Activated CD8-positive, alpha-beta T cell treated with anti-CD3 and anti-CD28 coated beads for 36 hours (primary cell): ENCODE results near the gene CSF1. TPM values are rescaled to one million over a fixed set of nuclear protein-coding genes. Genes with fewer than 3 reads are reported as not detected.
A peak's percentile ranks its signal among the peaks of the same experiment; 100 is the strongest.
"Not testable (repeated sequence)": the region's sequence is repeated elsewhere in the genome, so short reads cannot be mapped to it uniquely, and the experiment has no call there.

Experiments used
- ATAC-seq: fragments of 200-7000 bp; cut with Tn5 transposase; one replicate; pipeline ENCODE4 v1.10.0; 2021; ENCODE audit warnings: mild to moderate bottlenecking, moderate library complexity
- CTCF ChIA-PET: fragments of 350-600 bp; sonication (Branson Sonifier 250); formaldehyde crosslinking; loops from one replicate; lab custom pipeline; 2021; ENCODE audit warnings: antibody characterized with exemption; lab: Charles Lee
- POLR2A ChIA-PET: fragments of 350-600 bp; sonication (Branson Sonifier 250); formaldehyde crosslinking; loops from one replicate; lab custom pipeline; 2021; ENCODE audit warnings: antibody characterized with exemption; lab: Charles Lee
- DNase-seq: peaks from one replicate; pipeline ENCODE4 v3.0.0-alpha.2; 2020
- H3K27ac Mint-ChIP-seq: one replicate; pipeline ENCODE4 v1.8.0; 2021; ENCODE audit warnings: mild to moderate bottlenecking, mixed read lengths
- H3K27me3 Mint-ChIP-seq: one replicate; pipeline ENCODE4 v1.8.0; 2021; ENCODE audit warnings: mixed read lengths
- H3K36me3 Mint-ChIP-seq: one replicate; pipeline ENCODE4 v1.8.0; 2021; ENCODE audit warnings: low read depth, mixed read lengths
- H3K4me1 Mint-ChIP-seq: one replicate; pipeline ENCODE4 v1.8.0; 2021; ENCODE audit warnings: low read depth, mixed read lengths
- H3K4me3 Mint-ChIP-seq: one replicate; pipeline ENCODE4 v1.8.0; 2021; ENCODE audit warnings: mild to moderate bottlenecking, moderate library complexity, mixed read lengths
- H3K9me3 Mint-ChIP-seq: one replicate; pipeline ENCODE4 v1.8.0; 2021; ENCODE audit warnings: mixed read lengths
- CTCF ChIP-seq: fragments of 200-600 bp; IDR thresholded peaks from one replicate; pipeline ENCODE4 v1.8.0; 2022; ENCODE audit warnings: antibody characterized with exemption, mild to moderate bottlenecking
- intact Hi-C: fragments of 100-400 bp; cut with micrococcal nuclease; formaldehyde crosslinking; loops from one replicate; pipeline ENCODE4 v1.10.0; 2022
- total RNA-seq, 2 experiments: library from RNA; stranded (reverse); gene quantifications; one replicate each; pipeline ENCODE4 v1.2.3, GENCODE V29; 2021

Gene CSF1
- total RNA-seq: 10 to 100 TPM; 28.3 to 33.3 TPM

- intact Hi-C loops: loop anchor here (5.0 kb wide), 1 partner anchor 133 kb away; no protein-coding TSS in a partner anchor
- TF ChIP-seq CTCF: no peak
- Mint-ChIP-seq H3K9me3 (peaks cover 5% of the 10 kb centered on the region), H3K4me3 (peak within 1 kb of the TSS; percentile 90), H3K36me3 (peaks cover 32% of the 10 kb centered on the region), H3K27me3 (no peaks in the 10 kb centered on the region), H3K27ac (peak within 1 kb of the TSS; percentile 95), H3K4me1 (peaks cover 70% of the 10 kb centered on the region)
- ChIA-PET CTCF (interaction anchor here (1.0 to 1.9 kb wide), 3 partner anchors 88 to 270 kb away, joined by 3 to 9 read pairs (median 6); no protein-coding TSS in a partner anchor), POLR2A (interaction anchor here (1.0 to 1.5 kb wide), 6 partner anchors 10 to 120 kb away, joined by 3 to 5 read pairs (median 3); no protein-coding TSS in a partner anchor)
- DNase-seq: peak; percentile 78
- peak; percentile 41 for ATAC-seq
Measured at GRCh38 chr1:109910123-109910962, at the start of gene CSF1. CSF1 (plus strand) TSS chr1:109910849; CDS start chr1:109911024, 175 bp downstream.

- H3K27me3 Mint-ChIP-seq, H3K4me3 Mint-ChIP-seq, H3K9me3 Mint-ChIP-seq, DNase-seq, POLR2A ChIA-PET, ATAC-seq, H3K36me3 Mint-ChIP-seq, H3K27ac Mint-ChIP-seq, intact Hi-C loops, CTCF ChIA-PET, H3K4me1 Mint-ChIP-seq: not testable (repeated sequence)
Measured at GRCh38 chr1:109861616-109862015, 49.0 kb upstream of the CSF1 start.

GRCh38 chr1:109863667-109864046, 47.0 kb upstream of the CSF1 start:
- Mint-ChIP-seq H3K4me3 (no peak overlapping the region), H3K27me3 (no peaks in the 10 kb centered on the region), H3K27ac (no peak overlapping the region), H3K4me1 (peaks cover 6% of the 10 kb centered on the region), H3K9me3 (peaks cover 4% of the 10 kb centered on the region), H3K36me3 (no peaks in the 10 kb centered on the region)
- no peak for TF ChIP-seq CTCF
- ChIA-PET CTCF (interaction anchor here (1.3 kb wide), 1 partner anchor 87 kb away, joined by 5 read pairs; no protein-coding TSS in a partner anchor), POLR2A (no interaction called here)
- DNase-seq (no peak), ATAC-seq (no peak)
- intact Hi-C loops: no loop called here

GRCh38 chr1:109864047-109864822, 46.4 kb upstream of the CSF1 start:
- no peak overlapping the region for H3K4me3 Mint-ChIP-seq
- no peak for TF ChIP-seq CTCF
- ChIA-PET POLR2A (no interaction called here), CTCF (interaction anchor here (0.9 to 1.6 kb wide), 2 partner anchors 35 to 120 kb away, joined by 3 read pairs; no protein-coding TSS in a partner anchor)
- H3K27me3 Mint-ChIP-seq: no peaks in the 10 kb centered on the region
- H3K36me3 Mint-ChIP-seq: no peaks in the 10 kb centered on the region
- peaks cover 4% of the 10 kb centered on the region for H3K9me3 Mint-ChIP-seq
- intact Hi-C loops: no loop called here
- ATAC-seq (peak; percentile 7), DNase-seq (no peak)
- H3K4me1 Mint-ChIP-seq: peaks cover 6% of the 10 kb centered on the region
- no peak overlapping the region for H3K27ac Mint-ChIP-seq

- no peak for ATAC-seq
- Mint-ChIP-seq H3K27ac (no peak overlapping the region), H3K36me3 (no peaks in the 10 kb centered on the region), H3K4me1 (peaks cover 6% of the 10 kb centered on the region), H3K4me3 (no peak overlapping the region), H3K27me3 (no peaks in the 10 kb centered on the region), H3K9me3 (peaks cover 4% of the 10 kb centered on the region)
- CTCF ChIA-PET: interaction anchor here (0.9 to 1.6 kb wide), 2 partner anchors 36 to 119 kb away, joined by 3 read pairs; no protein-coding TSS in a partner anchor
- no peak for TF ChIP-seq CTCF
- POLR2A ChIA-PET: no interaction called here
- DNase-seq: no peak
- intact Hi-C loops: no loop called here
Measured at GRCh38 chr1:109864930-109865612, 45.6 kb upstream of the CSF1 start.
